Fibroblast of skin of left quadriceps (primary cell): ENCODE measurements around the gene EVX2.

Experiments used
- DNase-seq, 2 experiments: peaks; one replicate each; pipeline ENCODE4 v3.0.0-alpha.2; 2013; ENCODE audit warnings: low read depth in 2 of 2

The EVX2 gene

DNA sequence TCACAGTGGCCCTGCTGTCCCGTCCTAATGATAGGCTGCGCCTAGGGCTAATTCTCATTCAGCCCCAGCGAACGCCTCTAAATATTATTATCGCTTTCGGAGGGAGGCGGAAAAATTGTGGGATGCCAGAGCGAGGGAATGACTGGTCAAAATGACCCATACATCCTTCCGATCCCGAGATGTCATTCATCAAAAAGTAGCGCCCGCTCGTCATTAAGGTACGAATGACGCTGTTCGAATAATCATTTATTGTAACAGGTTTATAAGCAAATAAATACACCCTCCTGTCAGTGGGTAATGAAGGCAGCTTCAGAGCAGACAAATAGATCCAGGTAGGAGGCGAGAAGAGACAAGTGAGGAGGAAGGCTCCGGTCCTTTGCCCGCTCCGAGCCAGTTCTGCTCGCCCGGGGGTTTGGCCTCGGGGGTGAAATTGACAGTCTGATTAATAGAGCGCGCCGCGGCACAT, at the start of gene EVX2:
EVX2 (minus strand) TSS at position 167 of the 466 bp plus-strand sequence. CDS start 186 bp downstream, outside the sequence.
- DNase-seq: no peak

DNA sequence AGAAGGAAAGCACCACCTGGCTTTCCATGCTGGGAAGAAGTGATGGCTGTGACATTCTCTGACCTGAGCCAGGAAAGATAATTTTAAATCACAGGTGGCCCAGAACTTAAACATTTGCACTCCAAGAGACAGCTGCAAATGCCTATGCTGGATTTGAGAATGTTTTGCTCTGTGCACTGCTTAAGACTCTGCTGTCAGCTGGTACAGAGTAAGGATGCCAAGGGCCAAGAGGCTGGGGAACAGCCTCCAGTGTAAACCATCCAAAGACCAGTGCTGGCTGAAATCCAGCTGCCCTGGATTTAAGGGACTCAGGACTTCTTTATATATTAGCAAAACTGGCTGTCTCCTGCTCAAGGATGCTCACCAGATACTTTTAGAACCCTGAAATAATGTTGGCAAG, 49.6 kb upstream of the EVX2 start:
- DNase-seq: no peak

DNA sequence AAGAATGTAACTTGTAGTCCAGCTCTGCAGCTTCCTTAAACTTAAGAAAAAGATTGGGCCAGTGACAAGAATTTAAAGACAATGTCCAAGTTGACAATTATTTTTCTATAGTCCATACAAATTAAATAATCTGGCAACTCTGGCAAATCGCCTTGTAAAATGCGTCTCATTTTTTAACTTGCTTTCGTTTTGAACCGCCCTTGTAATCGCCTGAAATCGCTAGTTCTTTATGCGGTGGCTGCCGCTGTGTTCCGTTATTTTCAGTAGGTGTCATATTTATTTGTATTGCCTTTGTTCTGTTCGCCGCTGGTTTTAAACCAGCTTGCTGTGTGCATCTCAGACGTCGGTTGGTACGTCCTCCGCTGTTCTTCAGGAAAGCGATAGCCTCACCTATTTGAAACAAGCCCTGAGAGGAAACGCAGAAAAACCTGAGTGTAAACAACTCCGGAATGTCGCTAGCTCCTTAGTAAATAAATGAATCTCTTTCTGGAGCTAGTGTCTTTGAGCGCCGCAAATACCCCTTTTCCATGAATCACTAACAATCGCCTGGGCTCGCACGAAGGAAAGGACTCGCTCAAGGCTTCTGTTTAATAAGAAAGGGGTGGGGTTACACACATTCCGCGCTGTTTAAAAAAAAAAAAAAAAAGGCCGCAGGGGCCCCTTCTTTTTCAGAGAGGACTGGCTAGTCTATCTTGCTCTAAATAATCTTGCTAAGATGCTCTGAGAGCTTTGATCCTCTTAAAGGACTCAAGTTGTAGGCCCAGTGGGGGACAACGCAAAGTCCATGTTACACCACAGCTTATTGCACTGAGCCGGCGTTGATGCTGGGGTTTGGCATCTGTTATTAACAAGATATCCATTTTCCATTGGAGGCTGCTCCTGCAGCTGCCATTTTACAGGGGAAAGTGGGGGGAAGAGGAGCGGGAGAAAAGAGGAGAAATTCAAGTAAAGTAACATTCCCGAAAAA, 48.7 kb upstream of the EVX2 start:
- DNase-seq: no peak

DNA sequence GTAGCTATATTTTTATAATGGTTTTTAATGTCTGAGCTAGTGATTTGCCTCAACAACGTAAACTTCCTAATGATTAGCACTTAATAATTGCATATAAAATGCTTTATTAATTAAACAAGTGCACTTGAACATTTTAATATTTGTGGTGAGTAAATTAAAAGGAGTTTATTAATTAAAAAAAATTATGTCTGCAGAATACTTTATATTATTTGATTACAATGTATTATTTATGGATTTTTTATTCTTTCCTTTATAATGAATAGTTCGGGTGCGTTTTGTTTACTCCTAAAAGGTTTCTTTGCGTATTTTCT, 48.0 kb upstream of the EVX2 start:
- no peak for DNase-seq

DNA sequence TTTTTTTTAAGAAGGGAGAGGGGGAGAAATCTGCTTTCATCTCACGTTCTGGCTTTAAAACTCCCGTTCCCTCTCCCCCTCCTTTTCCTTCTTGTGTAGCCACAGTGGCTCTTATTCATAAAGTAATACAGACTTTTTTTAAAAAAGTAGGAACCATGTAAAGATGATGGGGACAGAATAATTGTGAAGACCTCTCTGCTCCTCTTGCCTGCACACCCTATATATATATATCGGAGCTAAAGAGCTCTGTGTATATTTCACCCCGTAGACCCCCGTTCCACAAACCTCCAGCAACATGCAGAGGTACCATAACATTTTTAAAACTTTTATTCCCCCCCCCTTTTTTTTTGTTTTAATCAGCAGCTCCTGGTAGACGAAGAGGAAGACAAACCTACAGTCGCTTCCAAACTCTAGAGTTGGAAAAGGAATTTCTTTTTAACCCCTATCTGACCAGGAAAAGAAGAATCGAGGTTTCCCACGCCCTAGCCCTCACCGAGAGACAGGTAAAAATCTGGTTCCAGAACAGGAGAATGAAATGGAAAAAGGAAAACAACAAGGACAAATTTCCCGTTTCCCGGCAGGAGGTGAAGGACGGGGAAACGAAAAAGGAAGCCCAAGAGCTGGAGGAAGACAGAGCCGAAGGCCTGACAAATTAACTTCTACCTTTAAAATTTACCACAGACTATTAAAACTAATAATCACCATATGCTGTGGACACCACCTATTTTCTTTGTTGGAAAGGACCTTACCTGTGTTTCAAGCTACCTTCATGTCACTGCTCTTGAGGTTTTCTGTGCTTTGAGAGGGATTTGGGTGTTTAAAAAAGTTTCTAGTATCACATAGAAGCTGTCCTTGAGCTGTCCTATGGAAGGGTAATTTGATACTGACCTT, 47.4 kb upstream of the EVX2 start:
- DNase-seq: no peak

DNA sequence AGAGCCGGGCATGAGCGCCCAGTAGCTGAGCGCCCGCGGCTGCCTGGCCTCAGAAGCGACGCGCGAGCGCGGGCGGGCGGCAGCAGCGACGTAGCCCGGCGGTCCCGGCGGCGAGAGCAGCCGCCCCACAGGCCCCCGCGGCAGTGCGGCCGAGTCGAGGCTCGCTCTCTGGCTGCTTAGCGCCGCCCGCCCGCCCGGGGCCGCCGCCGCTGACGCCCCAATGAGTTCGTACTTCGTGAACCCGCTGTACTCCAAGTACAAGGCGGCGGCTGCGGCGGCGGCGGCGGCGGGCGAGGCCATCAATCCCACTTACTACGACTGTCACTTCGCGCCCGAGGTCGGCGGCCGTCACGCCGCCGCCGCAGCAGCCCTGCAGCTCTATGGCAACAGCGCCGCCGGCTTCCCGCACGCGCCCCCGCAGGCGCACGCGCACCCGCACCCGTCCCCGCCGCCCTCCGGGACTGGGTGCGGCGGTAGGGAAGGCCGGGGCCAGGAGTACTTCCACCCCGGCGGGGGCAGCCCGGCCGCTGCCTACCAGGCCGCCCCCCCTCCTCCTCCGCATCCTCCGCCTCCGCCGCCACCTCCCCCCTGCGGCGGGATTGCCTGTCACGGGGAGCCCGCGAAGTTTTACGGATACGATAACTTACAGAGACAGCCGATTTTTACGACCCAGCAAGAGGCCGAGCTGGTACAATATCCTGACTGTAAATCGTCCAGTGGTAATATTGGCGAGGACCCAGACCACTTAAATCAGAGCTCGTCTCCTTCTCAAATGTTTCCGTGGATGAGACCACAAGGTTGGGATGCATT, 46.6 kb upstream of the EVX2 start:
- peak; percentile 97 for DNase-seq

DNA sequence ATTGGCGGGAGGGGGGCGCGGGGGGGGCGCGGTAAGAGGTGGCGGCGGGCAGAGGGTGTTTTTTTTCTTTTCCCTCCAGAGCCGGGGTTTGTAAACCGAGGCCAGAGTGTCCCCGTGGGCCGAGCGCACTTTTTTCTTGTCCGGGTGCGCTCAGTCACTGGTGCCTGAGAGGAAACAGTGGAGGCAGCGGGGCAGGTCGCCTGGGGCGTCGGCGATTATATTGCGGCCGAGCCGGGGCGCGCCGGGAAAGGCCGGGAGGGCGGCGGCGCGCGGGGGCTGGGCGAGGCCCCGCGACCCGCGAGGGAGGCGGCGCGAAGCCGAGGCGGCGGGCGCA, 46.0 kb upstream of the EVX2 start:
- DNase-seq: no peak

DNA sequence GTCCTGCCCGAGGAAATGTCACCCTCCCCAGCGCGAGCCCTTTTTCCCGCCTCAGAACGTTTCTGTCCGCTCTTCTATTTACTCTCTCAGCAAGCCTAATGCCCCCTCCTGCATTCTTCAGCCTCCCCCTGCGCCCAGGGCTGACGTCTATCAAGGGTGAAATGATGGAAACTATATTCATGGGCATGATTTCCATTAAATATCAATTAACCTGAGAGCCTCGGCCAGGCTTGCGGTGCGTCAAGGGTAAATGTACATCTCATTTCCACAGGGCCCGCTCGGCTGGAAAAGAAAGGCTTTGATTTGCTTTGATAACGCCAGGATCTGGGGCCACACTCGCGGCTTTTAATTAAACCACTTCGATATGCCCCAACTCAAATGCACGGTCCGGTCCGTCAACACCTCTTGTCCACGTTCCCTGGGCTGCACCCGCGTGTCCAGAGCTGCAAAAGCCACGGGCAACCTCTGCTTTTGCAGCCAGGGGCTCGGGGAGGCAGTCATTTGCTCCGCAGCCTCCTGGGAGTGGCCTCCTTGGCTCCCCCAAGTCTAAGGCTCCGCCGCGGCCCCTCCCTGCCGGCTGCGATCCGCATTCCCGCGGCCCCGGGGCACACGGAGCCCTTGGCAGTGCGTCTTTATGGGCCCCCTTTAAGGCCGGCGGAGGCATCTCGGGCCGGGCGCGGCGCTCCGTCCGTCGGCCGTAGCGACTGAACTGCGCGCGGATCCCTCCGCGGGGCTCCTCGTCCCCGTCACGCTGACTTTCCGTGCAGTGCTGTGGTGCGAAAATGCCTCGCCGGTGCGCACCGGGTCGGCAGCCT, 45.4 kb upstream of the EVX2 start, which contains the start of gene HOXD8:
HOXD8 (plus strand) TSS at position 724 of the 815 bp plus-strand sequence. CDS start 662 bp downstream, outside the sequence.
- peak; percentile 82 to 83 for DNase-seq

DNA sequence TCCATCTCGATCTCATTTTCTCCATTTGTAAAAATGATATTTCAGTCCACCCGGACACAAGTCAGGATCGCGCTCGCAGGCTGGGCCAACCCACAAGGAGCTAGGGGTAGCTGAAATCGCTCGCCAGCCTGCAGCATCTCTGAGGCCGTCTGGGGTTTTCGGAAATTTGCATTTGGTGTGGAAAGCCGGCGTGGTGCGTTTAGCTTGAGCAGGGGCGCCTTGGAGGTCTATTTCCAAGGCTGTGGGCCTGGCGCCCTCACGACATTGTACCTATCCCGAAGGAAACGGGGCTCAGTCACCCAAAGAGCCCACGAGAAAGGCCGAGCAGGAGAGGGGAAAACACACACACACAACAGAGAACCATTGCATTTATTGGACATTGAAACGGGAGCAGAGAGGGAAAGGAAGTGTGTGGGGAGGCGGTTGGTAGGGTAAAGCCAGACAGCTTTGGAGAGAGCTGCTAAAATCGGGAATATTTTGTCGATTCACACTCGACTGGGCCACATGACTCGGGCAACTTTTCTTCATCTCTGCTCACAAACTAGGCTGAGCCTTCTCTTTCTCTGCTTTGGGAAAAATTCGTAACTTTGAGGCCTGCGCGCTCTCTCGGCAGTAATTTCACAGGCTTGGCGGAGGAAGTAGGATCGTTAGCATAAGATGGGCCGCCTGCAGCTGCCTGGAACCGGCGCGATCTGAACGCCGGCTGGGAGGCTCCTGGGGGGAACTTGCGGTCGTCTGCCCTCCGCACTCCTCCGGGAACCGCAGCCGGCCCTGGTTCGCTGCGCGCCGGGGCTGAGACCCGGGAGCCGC, 44.6 kb upstream of the EVX2 start:
- DNase-seq: no peak

DNA sequence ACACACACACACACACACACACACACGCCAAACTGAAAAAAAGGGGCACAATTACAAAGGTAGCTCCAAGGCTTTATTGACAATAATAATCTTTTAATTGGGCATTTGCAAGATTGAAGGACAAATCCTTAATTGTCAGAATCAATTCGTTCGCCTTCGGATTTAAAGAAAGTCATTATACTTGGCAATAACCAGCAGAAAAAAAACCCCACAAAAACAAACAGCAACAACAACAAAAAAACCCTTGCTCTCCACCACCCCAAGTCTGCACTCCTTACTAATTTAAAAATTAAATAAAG, 44.0 kb upstream of the EVX2 start:
- DNase-seq: no peak

DNA sequence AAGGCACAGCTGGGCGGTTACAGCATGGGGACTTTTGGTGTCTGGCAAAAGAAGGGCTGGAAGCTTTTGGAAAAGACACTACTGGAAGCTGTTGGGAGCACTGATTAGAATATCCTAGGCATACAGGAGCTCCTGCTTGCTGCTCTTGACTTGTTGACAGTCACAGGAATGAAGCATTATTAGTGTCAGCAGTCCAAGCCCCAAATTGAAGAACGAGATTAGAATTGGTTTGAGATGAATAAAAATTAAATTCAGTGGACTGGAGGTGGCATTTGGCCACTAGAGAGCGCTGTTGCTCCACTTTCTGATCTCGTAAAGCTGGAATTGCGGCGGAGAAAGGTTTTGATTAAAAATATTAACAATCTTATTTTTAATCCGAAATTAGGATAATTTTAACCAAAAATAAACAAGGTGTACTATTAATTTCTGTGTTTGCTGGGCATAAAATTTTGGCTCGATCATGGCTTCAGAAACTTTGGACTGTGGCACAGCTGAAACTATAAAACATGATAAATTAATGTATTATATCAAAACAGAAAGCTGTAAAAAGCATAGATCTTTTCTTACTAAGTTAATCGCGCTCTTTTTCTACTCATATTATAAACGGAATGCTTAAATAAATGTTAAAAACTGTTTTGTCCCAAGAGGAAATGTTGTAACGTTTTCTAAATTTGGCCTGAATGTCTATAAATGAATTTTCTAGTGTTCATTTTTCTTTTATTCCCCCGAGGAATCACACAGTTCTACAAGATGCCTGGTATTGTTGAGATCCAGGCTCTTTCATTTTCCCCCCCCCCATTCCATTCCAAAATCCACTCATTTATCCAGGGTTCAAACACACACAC, 43.4 kb upstream of the EVX2 start:
- no peak for DNase-seq

DNA sequence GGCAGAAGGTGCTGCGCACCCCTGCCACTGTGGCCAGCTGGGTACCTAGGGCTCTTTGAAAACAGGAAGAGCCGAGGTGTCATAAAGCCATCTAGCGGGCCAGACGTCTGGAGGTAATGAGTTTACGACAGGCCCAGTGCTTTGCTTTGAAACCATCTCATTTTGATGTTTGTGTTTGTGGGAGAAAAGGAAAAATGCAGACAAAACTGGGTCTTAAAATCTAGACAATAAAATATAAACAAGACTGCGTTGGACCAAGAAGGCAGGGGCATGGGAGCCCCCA, 42.0 kb upstream of the EVX2 start:
- no peak for DNase-seq

DNA sequence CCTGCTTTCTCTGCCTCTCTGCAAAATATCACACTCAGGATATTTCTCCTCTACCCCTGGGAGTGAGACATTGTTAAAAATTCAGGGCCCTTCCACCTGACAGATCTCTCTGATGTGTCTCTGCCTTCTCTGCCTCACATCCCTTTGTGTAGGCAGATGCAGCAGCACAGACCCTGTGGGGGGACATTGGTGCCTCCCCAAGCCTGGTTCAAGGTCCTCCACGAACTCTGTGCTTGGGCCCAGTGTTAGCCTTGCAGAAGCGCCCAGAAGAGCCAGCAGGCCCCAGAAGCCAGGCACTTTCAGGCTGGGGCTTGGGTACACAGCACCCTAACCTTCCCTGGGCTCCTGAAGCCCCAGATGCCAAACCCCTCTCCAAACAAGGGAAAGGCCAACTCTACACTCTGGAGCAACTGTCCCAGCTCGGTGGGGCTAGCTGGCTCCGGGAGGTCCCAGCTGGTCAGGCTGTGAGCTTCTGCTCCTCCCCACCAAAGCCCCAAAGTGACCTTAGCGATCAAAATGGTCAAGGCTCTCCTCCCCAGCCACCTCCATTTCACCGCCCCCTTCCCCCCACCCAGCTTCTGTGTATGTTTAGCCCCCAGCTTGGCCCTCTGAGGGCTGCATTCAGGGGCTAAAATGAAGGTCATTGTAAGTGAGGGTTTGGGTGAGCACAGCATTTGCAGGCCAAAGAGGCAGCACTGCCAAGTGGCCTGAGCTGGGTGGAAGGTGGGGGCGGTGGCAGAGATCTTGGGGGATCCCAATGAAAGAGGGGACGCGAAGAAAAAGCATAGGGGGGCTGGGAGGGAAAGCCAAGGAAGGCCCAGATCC, 41.4 kb upstream of the EVX2 start:
- DNase-seq: no peak

DNA sequence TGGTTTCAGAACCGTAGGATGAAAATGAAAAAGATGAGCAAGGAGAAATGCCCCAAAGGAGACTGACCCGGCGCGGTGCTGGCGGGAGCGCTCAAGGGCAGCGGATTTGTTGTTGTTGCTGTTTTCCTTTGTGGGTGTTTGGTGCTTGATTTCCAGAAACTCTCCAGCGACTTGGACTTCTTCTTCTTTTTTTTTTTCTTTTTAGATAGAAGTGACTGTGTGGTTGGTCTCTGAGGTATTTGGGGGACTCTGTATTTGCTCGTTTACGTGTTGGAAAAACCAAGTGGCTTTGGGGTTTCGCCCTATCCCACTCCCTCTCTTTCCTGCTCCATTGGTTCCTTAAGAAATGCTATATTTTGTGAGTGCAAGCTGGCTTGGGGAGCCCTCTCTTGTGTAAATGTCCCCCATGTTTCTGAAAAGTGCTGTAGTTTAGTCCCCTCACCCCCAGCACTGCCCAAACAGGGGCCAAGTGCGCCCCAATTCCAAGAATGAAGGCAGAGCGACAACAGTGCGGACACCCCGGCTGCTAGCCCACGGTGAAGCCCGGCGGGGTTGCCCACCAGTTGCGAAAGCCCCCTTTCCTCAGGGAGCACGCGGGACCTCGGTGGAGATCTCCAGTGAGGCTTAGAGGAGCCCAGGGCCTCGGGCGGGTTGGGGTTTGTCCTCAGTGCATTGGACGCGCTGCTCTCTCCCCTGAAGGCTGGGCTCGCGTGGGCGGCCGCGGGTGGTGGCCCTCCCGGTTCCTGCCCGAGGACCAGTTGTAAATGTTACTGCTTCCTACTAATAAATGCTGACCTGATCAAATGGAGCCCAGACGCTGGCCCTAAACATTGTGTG, 40.6 kb upstream of the EVX2 start:
- no peak for DNase-seq

DNA sequence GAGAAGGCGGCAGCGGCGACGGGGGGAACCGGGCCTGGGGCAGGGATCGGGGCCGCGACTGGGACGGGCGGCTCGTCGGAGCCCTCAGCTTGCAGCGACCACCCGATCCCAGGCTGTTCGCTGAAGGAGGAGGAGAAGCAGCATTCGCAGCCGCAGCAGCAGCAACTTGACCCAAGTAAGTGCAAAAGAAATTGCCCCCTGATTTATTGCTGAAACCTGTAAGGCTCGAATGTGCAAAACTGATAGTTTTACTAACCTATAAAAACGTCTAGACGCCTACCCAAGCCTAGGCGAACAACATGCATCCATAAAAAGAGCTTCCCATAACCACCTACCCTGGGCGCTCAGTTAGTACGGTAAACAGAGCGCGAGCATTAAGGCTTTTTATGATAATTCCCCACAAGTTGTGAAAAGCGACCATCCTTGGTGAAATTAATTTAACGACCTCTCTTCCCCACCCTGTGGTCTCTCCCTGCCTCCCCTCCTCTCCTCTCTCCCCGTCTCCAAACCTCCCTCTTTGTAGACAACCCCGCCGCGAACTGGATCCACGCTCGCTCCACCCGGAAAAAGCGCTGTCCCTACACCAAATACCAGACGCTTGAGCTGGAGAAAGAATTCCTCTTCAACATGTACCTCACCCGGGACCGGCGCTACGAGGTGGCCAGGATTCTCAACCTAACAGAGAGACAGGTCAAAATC, 39.8 kb upstream of the EVX2 start:
- no peak for DNase-seq

DNA sequence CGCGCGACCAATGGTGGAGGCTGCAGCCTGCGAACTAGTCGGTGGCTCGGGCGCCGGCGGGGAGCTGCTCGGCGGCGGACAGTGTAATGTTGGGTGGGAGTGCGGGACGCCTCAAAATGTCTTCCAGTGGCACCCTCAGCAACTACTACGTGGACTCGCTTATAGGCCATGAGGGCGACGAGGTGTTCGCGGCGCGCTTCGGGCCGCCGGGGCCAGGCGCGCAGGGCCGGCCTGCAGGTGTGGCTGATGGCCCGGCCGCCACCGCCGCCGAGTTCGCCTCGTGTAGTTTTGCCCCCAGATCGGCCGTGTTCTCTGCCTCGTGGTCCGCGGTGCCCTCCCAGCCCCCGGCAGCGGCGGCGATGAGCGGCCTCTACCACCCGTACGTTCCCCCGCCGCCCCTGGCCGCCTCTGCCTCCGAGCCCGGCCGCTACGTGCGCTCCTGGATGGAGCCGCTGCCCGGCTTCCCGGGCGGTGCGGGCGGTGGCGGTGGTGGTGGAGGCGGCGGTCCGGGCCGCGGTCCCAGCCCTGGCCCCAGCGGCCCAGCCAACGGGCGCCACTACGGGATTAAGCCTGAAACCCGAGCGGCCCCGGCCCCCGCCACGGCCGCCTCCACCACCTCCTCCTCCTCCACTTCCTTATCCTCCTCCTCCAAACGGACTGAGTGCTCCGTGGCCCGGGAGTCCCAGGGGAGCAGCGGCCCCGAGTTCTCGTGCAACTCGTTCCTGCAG, 39.1 kb upstream of the EVX2 start, which contains the start of gene HOXD9:
HOXD9 (plus strand) TSS at position 37 of the 728 bp plus-strand sequence; CDS start at position 87, 50 bp downstream.
- no peak for DNase-seq
